HG03159 (cell line): Measurements from ENCODE around the gene P2RY14.

Source experiments
- ATAC-seq: cut with Tn5 transposase; IDR thresholded peaks from one replicate; pipeline ENCODE4 v1.9.1; 2021; ENCODE audit warnings: mild to moderate bottlenecking, moderate library complexity; ENCODE audit not compliant: unreplicated experiment

The P2RY14 gene

DNA sequence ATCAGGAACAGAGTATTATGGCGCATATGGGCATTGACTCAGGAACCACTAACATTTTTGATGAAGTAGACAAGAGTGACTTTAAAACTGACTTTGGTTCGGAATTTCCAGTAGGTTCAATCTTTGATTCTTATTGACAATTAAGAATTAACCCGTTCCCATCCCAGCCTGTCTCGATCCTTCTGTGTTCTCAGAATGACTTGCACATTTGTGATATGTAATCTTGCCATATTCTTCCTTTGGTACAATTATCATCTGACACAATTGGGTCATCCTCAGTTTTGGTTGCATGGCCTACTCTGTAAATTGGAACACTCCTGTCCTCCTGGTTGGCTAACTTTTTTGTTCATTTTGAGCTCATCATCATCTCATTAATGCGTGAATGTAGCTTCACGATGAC, 85.8 kb downstream of the P2RY14 start:
- no peak for ATAC-seq

DNA sequence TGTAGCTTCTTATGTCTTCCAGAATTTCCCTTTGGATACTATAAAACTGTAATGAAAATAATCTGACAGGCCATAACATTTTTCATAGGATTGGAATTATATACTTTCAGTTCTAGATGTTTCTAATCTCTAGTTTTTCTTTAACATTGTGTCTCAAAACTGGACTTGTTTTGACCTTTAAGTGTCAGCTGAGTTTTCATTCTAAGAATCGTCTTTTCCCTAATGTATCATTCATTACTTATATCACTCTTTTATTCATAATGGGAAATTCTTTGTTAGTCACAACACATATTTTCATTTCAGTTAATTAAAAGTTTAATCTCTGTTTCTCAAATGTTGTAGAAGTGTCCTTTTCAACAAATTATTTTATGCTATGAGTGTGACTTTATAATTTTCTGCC, 87.2 kb downstream of the P2RY14 start:
- ATAC-seq: no peak

DNA sequence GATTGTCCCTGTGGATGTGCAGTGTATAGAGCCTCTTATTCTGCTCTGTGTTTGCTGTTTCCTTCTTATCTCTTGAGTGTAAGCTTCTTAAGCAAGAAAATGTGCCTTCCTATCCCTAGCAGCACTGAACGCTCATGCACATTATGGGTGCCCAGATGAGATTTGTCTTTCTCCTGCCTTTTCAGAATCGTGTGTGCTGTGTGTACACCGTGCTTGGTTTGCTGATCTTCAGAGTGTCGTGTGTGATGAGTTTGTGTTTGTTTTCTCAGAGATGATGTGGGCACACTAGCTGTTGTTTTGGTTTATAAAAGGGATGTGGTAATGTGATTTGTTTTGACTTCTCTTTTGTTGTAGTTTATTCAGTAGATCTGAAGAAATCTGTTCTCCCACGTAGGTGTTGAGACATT, 95.1 kb downstream of the P2RY14 start:
- no peak for ATAC-seq

DNA sequence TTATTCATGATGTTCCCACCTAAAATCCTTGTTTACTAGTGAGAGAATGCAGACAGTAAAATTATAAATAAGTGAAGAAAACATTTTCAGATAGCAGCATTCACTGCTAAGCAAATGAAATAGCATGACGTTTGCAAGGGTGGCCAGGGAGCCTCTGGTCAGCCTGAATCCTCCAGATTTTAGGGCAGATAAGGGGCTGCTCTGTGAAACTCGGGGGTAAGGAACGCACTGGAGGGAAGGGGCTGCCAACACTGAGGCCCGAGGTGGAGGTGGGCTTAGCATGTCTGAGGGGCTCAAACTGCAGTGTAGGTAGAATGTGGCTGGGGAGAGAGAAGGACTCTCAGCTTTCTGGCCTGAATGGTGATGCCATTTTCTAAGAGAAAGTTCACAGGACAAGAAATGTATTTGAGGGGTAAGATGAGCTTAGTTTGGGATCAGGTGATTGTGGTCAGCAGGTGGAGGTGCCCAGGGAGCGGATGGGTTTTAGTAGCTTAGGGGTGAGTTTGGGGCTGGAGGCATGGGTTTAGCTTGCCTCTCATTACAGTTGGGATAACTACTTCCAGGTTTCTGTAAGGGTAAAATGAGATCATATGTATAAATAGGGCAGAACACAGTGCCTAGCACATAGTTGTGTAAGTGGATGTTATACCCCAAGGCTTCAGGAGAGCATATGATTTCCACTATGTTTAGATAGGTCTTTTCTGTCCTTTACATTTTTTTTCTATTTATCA, 95.8 kb downstream of the P2RY14 start:
- no peak for ATAC-seq

DNA sequence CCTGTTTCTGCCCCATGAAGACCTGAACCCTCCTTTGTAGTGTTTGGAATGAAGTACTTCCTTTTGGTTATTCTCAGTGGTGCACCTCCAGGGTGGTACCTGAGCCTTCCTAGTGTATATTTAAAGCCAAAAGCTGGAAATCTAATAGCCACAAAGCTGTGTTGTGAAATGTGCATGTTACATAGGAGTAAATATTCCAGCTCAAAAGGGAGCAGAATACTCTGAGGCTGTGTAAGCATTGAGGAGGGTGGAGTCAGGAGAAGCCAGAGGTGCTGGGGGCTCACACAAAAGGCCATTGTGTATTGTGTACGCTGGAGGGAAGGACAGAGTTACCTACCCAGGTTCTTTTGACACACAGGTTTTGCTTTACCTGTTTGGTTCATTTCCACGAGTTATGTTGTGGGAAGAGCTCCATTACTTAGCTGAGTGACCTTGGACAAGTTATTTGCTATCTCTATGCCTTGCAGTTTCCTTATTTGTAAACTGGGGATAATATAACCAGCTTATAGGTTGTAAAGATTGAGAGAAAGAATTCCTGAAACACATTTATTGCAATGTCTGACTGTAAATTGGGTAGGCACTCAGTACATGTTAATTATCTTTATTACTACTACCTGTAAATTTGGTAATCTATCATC, 100.0 kb downstream of the P2RY14 start:
- ATAC-seq: no peak

DNA sequence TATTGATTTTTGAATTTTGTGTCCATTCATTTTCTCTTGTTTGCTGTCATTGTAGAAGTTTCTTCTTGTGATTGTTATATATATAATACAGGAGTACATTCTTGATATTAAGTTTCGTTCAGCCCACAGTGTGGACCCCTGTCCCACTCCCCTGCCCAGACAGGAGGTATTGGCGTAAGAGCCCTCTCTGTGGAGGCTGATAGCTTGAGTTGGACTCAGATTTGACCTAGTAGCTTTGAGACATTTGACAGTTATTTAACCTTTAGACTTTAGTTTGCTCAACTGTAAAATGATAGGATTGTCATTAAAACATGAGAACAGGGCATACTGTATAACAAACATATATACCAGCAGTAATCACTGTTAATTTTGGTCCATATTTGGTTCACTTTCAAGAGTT, 102.4 kb downstream of the P2RY14 start:
- no peak for ATAC-seq

DNA sequence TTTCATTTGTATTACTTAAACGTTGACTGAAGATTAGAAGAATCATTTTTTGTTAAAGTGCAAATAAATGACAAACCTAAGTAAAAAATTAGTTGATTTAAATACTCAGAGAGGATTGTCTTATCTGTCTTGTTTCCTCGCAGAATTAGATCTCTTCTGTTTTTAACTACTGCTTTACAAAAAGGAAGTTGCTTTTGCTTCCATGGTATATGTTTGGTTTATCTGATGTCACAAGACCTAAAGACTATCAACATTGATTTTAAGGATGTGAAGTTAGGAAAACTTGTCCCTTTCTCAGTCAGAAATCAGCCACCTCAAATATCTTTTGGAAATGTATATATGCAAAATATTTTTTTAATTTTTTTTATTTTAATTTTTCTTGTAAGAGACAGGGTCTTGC, 104.0 kb downstream of the P2RY14 start:
- ATAC-seq: no peak

DNA sequence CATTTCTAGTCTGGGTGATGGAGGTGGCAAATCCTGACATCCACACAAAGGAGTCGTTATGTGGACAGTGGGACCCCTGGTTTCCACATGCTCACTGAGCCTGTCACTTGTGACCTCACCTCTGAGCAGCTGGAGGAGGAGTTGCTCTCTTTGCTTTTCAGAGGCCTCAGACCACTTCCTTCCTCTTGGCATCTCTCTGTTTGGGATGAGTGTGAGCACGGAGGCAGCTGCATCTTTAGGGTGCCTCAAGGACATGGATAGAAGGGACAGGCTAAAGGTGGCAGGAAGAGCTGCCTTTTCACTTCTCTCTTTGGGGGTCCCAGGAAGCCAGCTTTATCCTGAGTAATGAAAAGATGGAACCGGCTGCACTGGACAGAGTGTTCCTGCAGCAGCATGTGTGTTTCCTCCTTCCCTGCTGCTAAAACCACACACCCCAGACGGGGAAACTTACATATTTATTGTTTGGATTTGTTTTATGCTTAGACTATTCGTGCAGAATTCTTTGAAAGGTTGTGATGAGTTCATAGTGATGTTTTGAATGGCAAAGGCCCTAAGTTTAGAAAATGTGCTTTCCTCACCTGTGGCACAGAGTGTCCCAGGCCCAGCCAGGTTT, 107.1 kb downstream of the P2RY14 start:
- peak; percentile 61 for ATAC-seq

DNA sequence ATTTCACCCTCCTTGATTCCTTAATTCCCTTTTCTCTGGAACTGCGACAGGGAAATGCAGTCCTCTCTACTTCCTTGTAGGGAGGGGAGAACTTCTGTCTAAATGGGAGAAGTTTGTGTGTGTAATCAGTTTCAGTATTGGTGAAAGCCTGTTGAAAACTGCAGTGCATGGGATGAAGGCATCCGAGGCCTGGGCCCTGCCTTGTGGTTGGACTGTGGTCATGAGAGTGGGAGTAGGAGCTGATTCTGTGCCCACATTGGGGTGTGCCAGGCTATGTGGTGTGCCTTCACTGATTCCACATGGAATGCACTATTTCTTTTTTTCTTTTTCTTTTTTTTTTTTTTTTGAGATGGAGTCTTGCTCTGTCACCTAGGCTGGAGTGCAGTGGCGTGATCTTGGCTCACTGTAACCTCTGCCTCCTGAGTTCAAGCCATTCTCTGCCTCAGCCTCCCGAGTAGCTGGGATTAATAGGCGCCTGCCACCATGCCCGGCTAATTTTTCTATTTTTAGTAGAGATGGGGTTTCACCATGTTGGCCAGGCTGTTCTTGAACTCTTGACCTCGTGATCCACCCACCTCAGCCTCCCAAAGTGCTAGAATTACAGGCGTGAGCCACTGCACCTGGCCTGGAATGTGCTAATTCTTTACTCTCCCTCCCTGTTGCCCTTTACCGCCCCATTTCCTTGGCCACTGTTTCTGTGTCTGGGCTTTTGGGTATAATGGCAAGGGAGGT, 108.2 kb downstream of the P2RY14 start:
- ATAC-seq: peak; percentile 32

DNA sequence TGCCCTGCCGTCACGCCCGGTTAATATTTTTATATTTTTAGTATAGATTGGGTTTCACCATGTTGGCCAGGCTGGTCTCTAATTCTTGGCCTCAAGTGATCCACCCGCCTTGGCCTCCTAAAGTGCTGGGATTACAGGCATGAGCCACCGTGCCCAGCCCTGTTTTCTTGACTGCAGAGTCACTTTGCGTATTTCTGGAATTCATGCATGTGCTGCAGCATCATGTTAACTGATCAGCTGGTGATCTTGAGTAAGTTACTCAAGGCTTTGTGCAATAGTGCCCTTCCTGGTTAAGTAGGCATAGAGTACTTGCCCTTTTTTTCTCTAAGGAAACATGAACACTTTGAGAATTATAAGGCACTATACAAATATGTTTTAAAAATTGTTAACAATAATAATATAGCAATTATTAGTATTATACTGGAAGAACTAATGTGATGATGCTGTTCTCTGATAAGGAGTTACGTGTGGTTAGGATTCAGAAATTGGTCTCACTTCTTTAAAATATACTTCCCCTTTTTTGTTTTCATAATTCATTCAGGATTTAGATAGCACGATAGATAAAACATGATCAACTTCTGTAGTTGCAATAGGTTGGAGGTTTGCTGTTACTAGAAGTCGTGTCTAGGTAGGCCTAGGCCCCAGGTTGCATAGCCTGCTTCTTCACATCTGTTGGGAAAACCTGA, 108.9 kb downstream of the P2RY14 start:
- ATAC-seq: peak; percentile 53

DNA sequence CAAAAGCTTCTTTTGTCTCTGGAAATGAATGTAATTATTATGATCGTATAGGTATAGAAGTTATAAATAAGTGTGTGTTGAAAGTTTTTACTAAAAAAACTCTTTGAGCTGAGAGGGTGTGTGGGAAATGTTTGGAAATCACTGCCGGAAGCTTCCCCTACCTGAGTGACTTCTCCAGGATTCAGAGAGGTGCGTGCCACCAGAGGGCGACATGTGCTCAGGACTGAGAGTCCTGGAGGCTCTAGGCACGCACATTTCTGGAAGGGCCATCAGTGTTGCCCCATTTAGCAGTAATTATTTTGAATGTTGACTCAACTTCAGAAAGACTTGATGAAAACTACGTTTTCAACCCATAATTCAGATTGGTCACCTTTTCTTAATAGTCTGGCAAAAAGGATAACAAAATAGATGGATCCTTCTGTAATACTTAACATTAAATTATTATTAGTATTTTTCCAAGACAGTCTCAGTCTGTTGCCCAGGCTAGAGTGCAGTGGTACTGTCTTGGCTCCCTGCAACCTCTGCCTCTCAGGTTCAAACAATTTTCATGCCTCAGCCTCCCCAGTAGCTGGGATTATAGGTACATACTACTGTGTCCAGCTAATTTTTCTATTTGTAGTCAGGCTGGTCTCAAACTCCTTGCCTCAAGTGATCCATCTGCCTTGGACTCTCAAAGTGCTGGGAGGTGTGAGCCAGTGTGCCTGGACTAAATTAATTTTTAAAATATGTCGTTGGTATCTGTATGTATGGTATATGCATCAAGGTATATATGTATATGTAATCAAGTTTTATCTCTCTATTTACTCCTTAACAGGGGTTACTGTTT, 109.9 kb downstream of the P2RY14 start:
- no peak for ATAC-seq

DNA sequence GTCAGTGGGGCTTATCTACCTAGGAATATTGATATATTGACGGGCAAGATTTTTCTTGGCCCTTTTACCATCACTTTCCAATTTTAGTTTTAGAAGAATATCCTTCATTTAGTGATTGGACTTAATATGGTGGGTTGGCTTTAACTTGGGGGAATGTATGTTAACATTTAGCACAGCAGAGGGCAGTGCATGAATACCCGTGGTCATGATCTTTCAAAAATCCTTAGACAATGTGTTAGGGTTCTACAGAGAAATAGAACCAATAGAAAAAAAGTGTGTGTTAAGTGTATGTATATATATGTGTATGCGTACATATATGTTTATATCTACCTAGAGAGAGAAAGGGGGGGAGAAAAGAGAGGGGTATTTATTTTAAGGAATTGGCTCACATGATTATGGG, 112.2 kb downstream of the P2RY14 start:
- no peak for ATAC-seq

DNA sequence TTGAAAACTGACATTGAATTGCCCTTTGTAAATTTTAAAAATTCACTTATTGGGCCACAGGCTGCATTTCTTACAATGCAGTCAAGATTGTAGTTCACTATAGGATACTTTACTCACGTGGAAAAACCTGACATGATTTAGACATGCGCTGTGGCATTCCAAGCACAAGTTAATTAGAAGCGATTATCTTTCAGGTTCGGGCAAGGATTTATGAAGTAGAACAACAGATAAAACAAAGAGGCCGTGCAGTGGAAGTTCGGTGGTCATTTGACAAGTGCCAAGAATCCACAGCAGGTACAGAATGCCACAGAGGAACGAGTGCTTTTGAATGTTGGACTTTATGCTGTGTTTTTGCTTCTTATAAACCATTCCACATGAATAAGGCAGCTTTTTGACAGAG, 113.1 kb downstream of the P2RY14 start:
- ATAC-seq: no peak
